H9 (cell line): ENCODE results near the gene FXYD3. TPM values are rescaled to one million over a fixed set of nuclear protein-coding genes. Genes with fewer than 3 reads are reported as not detected.
A peak's percentile ranks its signal among the peaks of the same experiment; 100 is the strongest.

Experiments used
- DNase-seq: peaks from one replicate; pipeline ENCODE4 v3.0.0-alpha.2; 2017
- H2AFZ ChIP-seq: one replicate; pipeline ENCODE4 v1.6.1; 2013; ENCODE audit warnings: mild to moderate bottlenecking, low read length, control low read depth, moderate library complexity
- H2AK5ac ChIP-seq: 2 replicates; pipeline ENCODE4 v1.6.1; 2013; ENCODE audit warnings: low read length, control low read depth, mixed read lengths; ENCODE audit not compliant: insufficient read length
- H2BK120ac ChIP-seq: one replicate; pipeline ENCODE4 v1.6.1; 2013; ENCODE audit warnings: low read depth, mild to moderate bottlenecking, low read length, control low read depth, inconsistent platforms; ENCODE audit not compliant: poor library complexity, severe bottlenecking
- H2BK12ac ChIP-seq: 2 replicates; pipeline ENCODE4 v1.6.1; 2013; ENCODE audit warnings: low read length, control low read depth, mixed read lengths, low read depth; ENCODE audit not compliant: insufficient read length
- H2BK15ac ChIP-seq: 2 replicates; pipeline ENCODE4 v1.6.1; 2013; ENCODE audit warnings: low read depth, low read length, control low read depth
- H2BK20ac ChIP-seq: one replicate; pipeline ENCODE4 v1.6.1; 2013; ENCODE audit warnings: low read depth, mild to moderate bottlenecking, low read length, control low read depth, inconsistent platforms; ENCODE audit not compliant: poor library complexity, severe bottlenecking
- H2BK5ac ChIP-seq: 2 replicates; pipeline ENCODE4 v1.6.1; 2013; ENCODE audit warnings: low read length, control low read depth, mixed read lengths; ENCODE audit not compliant: insufficient read length
- H3K14ac ChIP-seq: 2 replicates; pipeline ENCODE4 v1.6.1; 2013; ENCODE audit warnings: low read length, control low read depth; ENCODE audit not compliant: insufficient read depth
- H3K18ac ChIP-seq: 2 replicates; pipeline ENCODE4 v1.6.1; 2013; ENCODE audit warnings: low read depth, mild to moderate bottlenecking, mixed read lengths, low read length, control low read depth; ENCODE audit not compliant: insufficient read length
- H3K23ac ChIP-seq: 2 replicates; pipeline ENCODE4 v1.6.1; 2013; ENCODE audit warnings: low read length, control low read depth, mixed read lengths, low read depth; ENCODE audit not compliant: insufficient read length
- H3K23me2 ChIP-seq: 2 replicates; pipeline ENCODE4 v1.6.1; 2013; ENCODE audit warnings: low read depth, mild to moderate bottlenecking, mixed read lengths, low read length, control low read depth; ENCODE audit not compliant: insufficient read length, poor library complexity, severe bottlenecking
- H3K27ac ChIP-seq: 2 replicates; pipeline ENCODE4 v1.5.1; 2013; ENCODE audit warnings: low read length, control low read depth, mixed read lengths, low read depth; ENCODE audit not compliant: insufficient read length
- H3K27me3 ChIP-seq: 2 replicates; pipeline ENCODE4 v1.6.1; 2013; ENCODE audit warnings: low read length, control low read depth, inconsistent platforms; ENCODE audit not compliant: insufficient read depth
- H3K4ac ChIP-seq: 2 replicates; pipeline ENCODE4 v1.6.1; 2013; ENCODE audit warnings: low read depth, mild to moderate bottlenecking, control low read depth, inconsistent platforms, low read length, moderate library complexity
- H3K4me1 ChIP-seq: 2 replicates; pipeline ENCODE4 v1.6.1; 2013; ENCODE audit warnings: low read length, control low read depth, inconsistent platforms; ENCODE audit not compliant: insufficient read depth
- H3K4me2 ChIP-seq: 2 replicates; pipeline ENCODE4 v1.6.1; 2013; ENCODE audit warnings: low read length, control low read depth, mixed read lengths; ENCODE audit not compliant: insufficient read length, insufficient read depth
- H3K56ac ChIP-seq: 2 replicates; pipeline ENCODE4 v1.6.1; 2013; ENCODE audit warnings: low read depth, mild to moderate bottlenecking, mixed read lengths, low read length, control low read depth; ENCODE audit not compliant: insufficient read length
- H3K79me1 ChIP-seq: 2 replicates; pipeline ENCODE4 v1.6.1; 2013; ENCODE audit warnings: low read depth, mild to moderate bottlenecking, moderate library complexity, low read length, control low read depth, inconsistent platforms; ENCODE audit not compliant: insufficient read depth, poor library complexity, severe bottlenecking
- H3K79me2 ChIP-seq: 2 replicates; pipeline ENCODE4 v1.6.1; 2013; ENCODE audit warnings: low read length, control low read depth, inconsistent platforms; ENCODE audit not compliant: insufficient read depth
- H3K9ac ChIP-seq: 2 replicates; pipeline ENCODE4 v1.6.1; 2013; ENCODE audit warnings: low read length, control low read depth, mixed read lengths; ENCODE audit not compliant: insufficient read length; ENCODE audit errors: extremely low read depth
- H3K9me3 ChIP-seq: one replicate; pipeline ENCODE4 v1.6.1; 2013; ENCODE audit warnings: low read depth, low read length, inconsistent platforms; ENCODE audit not compliant: control insufficient read depth
- H3T11ph ChIP-seq: one replicate; pipeline ENCODE4 v1.6.1; 2013; ENCODE audit warnings: mild to moderate bottlenecking, low read length, control low read depth, inconsistent platforms
- H4K20me1 ChIP-seq: one replicate; pipeline ENCODE4 v1.6.1; 2013; ENCODE audit not compliant: control insufficient read depth, insufficient read length, insufficient read depth
- H4K5ac ChIP-seq: 2 replicates; pipeline ENCODE4 v1.6.1; 2013; ENCODE audit warnings: low read depth, mild to moderate bottlenecking, mixed read lengths, low read length, control low read depth; ENCODE audit not compliant: insufficient read length
- H4K8ac ChIP-seq: replicated peaks from 2 replicates; pipeline ENCODE4 v1.6.1; 2013; ENCODE audit warnings: low read length, control low read depth, mixed read lengths, low read depth; ENCODE audit not compliant: insufficient read length
- H4K91ac ChIP-seq: 2 replicates; pipeline ENCODE4 v1.6.1; 2013; ENCODE audit warnings: low read depth, mild to moderate bottlenecking, moderate library complexity, mixed read lengths, low read length, control low read depth; ENCODE audit not compliant: insufficient read length
- H3K27ac Mint-ChIP-seq, 3 experiments: 2 replicates in 2 of 3; 3 replicates in 1 of 3; pipeline ENCODE4 v1.8.0; 2020 to 2021; ENCODE audit warnings: mixed read lengths in 3 of 3, mild to moderate bottlenecking in 1 of 3, moderate library complexity in 1 of 3
- H3K27me3 Mint-ChIP-seq: 2 replicates; pipeline ENCODE4 v1.8.0; 2021; ENCODE audit warnings: low read depth, mild to moderate bottlenecking, moderate library complexity, mixed read lengths
- H3K36me3 Mint-ChIP-seq, 3 experiments: 2 replicates in 2 of 3; 3 replicates in 1 of 3; pipeline ENCODE4 v1.8.0; 2020 to 2021; ENCODE audit warnings: low read depth in 3 of 3, mixed read lengths in 3 of 3; ENCODE audit not compliant: insufficient read depth in 1 of 3
- H3K4me1 Mint-ChIP-seq, 2 experiments: 2 replicates each; pipeline ENCODE4 v1.8.0; 2020; ENCODE audit warnings: mixed read lengths in 2 of 2
- H3K4me3 Mint-ChIP-seq, 2 experiments: 2 replicates in 1 of 2; 3 replicates in 1 of 2; pipeline ENCODE4 v1.8.0; 2020 to 2021; ENCODE audit warnings: mild to moderate bottlenecking in 2 of 2, mixed read lengths in 2 of 2, moderate library complexity in 1 of 2
- H3K9me3 Mint-ChIP-seq, 2 experiments: 2 replicates in 1 of 2; 3 replicates in 1 of 2; pipeline ENCODE4 v1.8.0; 2020; ENCODE audit warnings: mild to moderate bottlenecking in 2 of 2, mixed read lengths in 2 of 2, moderate library complexity in 1 of 2
- CTCF ChIP-seq: fragments of 200-600 bp; sonication (generic); conservative IDR thresholded peaks from 3 replicates; pipeline ENCODE4 v1.8.0; 2021; ENCODE audit warnings: antibody characterized with exemption, mild to moderate bottlenecking
- WGBS: extraction: QIAGEN DNeasy Blood & Tissue Kit; methylation state at CpG from one replicate; pipeline ENCODE4 v1.1.7; 2013; ENCODE audit warnings: missing lambda C conversion rate, low lambda C conversion rate, mixed read lengths; ENCODE audit not compliant: insufficient read length; ENCODE audit errors: extremely low coverage; 5-methylcytosine and 5-hydroxymethylcytosine counted together
- total RNA-seq: library from RNA; stranded (reverse); gene quantifications from 2 replicates; pipeline ENCODE4 v1.2.1, GENCODE V29; 2021

The FXYD3 gene
- total RNA-seq, 1 experiment from 2014 or later = 1.5 TPM

DNA sequence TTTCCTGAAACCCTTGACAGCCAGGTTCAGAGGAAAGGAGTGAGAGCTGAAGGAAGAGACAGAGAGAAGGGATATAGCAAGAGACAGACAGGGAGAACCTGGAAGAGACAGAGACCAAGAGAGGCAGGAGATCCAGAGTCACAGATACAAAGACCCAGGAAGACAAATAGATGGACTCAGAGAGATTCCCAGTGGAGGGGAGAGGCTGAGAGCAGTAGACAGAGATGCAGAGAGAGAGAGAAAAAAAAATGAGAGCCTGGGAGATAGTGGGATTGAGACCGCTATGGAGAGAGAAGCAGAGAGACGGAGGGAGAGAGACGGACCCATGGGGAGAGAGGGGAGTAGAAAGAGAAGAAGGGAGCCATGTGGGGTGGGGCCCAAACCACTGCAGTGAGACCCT lies 28.2 kb downstream of the FXYD3 start:
- Histone ChIP-seq H2AK5ac (no peak overlapping the region), H3K23ac (no peak overlapping the region), H4K5ac (no peak overlapping the region), H3T11ph (no peak overlapping the region), H2AFZ (no peak overlapping the region), H2BK5ac (no peak overlapping the region), H4K8ac (no peak overlapping the region), H3K4me2 (peak overlapping the region; percentile 49), H3K4ac (no peak overlapping the region), H3K23me2 (peaks cover 24% of the 10 kb centered on the region), H3K18ac (no peak overlapping the region), H3K14ac (no peak overlapping the region), H3K9ac (no peak overlapping the region), H2BK20ac (no peak overlapping the region), H2BK15ac (no peak overlapping the region), H4K91ac (no peak overlapping the region), H4K20me1 (no peaks in the 10 kb centered on the region), H3K79me1 (no peaks in the 10 kb centered on the region), H2BK12ac (no peak overlapping the region), H3K9me3 (no peaks in the 10 kb centered on the region), H3K27ac (no peak overlapping the region), H3K27me3 (no peaks in the 10 kb centered on the region; the same call in 1 of the 2 replicates), H3K79me2 (no peaks in the 10 kb centered on the region), H3K56ac (no peak overlapping the region), H3K4me1 (peaks cover 2% of the 10 kb centered on the region; the same call in 1 of the 2 replicates), H2BK120ac (no peak overlapping the region)
- peaks cover 5 to 10% (median 5%) of the 10 kb centered on the region in 3 experiments; a peak in 5 of 7 replicates for H3K36me3 Mint-ChIP-seq
- TF ChIP-seq CTCF = no peak
- H3K4me3 Mint-ChIP-seq = peak overlapping the region; percentile 61 to 62
- peaks cover 43% of the 10 kb centered on the region for H3K27me3 Mint-ChIP-seq
- no peak overlapping the region for H3K27ac Mint-ChIP-seq
- H3K4me1 Mint-ChIP-seq = peaks cover 39 to 49% of the 10 kb centered on the region in 2 experiments
- DNase-seq = no peak
- WGBS = no CpG with 5 or more reads among the region's 3 CpGs
- no peaks in the 10 kb centered on the region for H3K9me3 Mint-ChIP-seq
